ENCODE results near the gene KRTAP10-7. TPM values are rescaled to one million over a fixed set of nuclear protein-coding genes. Genes with fewer than 3 reads are reported as not detected.

KRTAP10-7 gene
- total RNA-seq, 1 donor from 2014 or later = not detected

GRCh38 chr21:44569861-44570517, 30.4 kb upstream of the KRTAP10-7 start:
- H3K9ac ChIP-seq (ENCODE audit: low read length) = no peak overlapping the region
- no peak overlapping the region for H3K27ac ChIP-seq (ENCODE audit: low read depth, low read length)
- H3K4me3 ChIP-seq (ENCODE audit: insufficient read depth, low read depth, low read length) = no peak overlapping the region
- peaks cover 4% of the 10 kb centered on the region for H3K4me1 Mint-ChIP-seq (ENCODE audit: low read depth, unreplicated experiment)
- H3K79me2 ChIP-seq (ENCODE audit: insufficient read depth, low read length) = no peaks in the 10 kb centered on the region
- TF ChIP-seq EZH2 (IDR thresholded peaks at IDR 0.05; ENCODE audit: insufficient read depth, low read length) = no peak
- no peak for TF ChIP-seq CTCF (IDR thresholded peaks at IDR 0.05; ENCODE audit: insufficient read depth, low read depth, low read length)
- peaks cover 17% of the 10 kb centered on the region for H3K9me3 Mint-ChIP-seq (ENCODE audit: unreplicated experiment)
- FAIRE-seq (no peak), DNase-seq (ENCODE audit: low read depth) (no peak)
- H3K4me2 ChIP-seq (ENCODE audit: low read length) = no peak overlapping the region
- peaks cover 6% of the 10 kb centered on the region for H3K36me3 Mint-ChIP-seq (ENCODE audit: low read depth, unreplicated experiment)
- peaks cover 11% of the 10 kb centered on the region for H3K9me3 ChIP-seq (ENCODE audit: insufficient read depth, low read depth, low read length)
- no peak overlapping the region for H3K4me3 Mint-ChIP-seq (ENCODE audit: unreplicated experiment)
- H2AFZ ChIP-seq (ENCODE audit: low read depth, low read length) = no peak overlapping the region
- H3K27me3 Mint-ChIP-seq (ENCODE audit: low read depth, unreplicated experiment) = peaks cover 13% of the 10 kb centered on the region
- H3K27me3 ChIP-seq (ENCODE audit: insufficient read depth, low read length) = no peaks in the 10 kb centered on the region
- no peaks in the 10 kb centered on the region for H3K4me1 ChIP-seq (ENCODE audit: insufficient read depth, low read length)
- no peak overlapping the region for H3K27ac Mint-ChIP-seq (ENCODE audit: unreplicated experiment)
- no peaks in the 10 kb centered on the region for H3K36me3 ChIP-seq (ENCODE audit: insufficient read depth, low read length)
- H4K20me1 ChIP-seq (ENCODE audit: insufficient read depth, low read length) = no peaks in the 10 kb centered on the region

GRCh38 chr21:44571296-44571695, 29.1 kb upstream of the KRTAP10-7 start:
- FAIRE-seq (no peak), DNase-seq (ENCODE audit: low read depth) (no peak)
- Histone ChIP-seq H2AFZ (ENCODE audit: low read depth, low read length) (no peak overlapping the region), H3K4me3 (ENCODE audit: insufficient read depth, low read depth, low read length) (no peak overlapping the region), H3K9ac (ENCODE audit: low read length) (no peak overlapping the region), H4K20me1 (ENCODE audit: insufficient read depth, low read length) (no peaks in the 10 kb centered on the region), H3K36me3 (ENCODE audit: insufficient read depth, low read length) (no peaks in the 10 kb centered on the region), H3K79me2 (ENCODE audit: insufficient read depth, low read length) (no peaks in the 10 kb centered on the region), H3K4me1 (ENCODE audit: insufficient read depth, low read length) (no peaks in the 10 kb centered on the region), H3K27me3 (ENCODE audit: insufficient read depth, low read length) (no peaks in the 10 kb centered on the region), H3K4me2 (ENCODE audit: low read length) (no peak overlapping the region), H3K9me3 (ENCODE audit: insufficient read depth, low read depth, low read length) (peaks cover 11% of the 10 kb centered on the region), H3K27ac (ENCODE audit: low read depth, low read length) (no peak overlapping the region)
- Mint-ChIP-seq H3K4me1 (ENCODE audit: low read depth, unreplicated experiment) (peaks cover 4% of the 10 kb centered on the region), H3K27me3 (ENCODE audit: low read depth, unreplicated experiment) (peaks cover 19% of the 10 kb centered on the region), H3K4me3 (ENCODE audit: unreplicated experiment) (no peak overlapping the region), H3K27ac (ENCODE audit: unreplicated experiment) (no peak overlapping the region), H3K9me3 (ENCODE audit: unreplicated experiment) (peaks cover 20% of the 10 kb centered on the region), H3K36me3 (ENCODE audit: low read depth, unreplicated experiment) (peaks cover 6% of the 10 kb centered on the region)
- no peak for TF ChIP-seq EZH2 (IDR thresholded peaks at IDR 0.05; ENCODE audit: insufficient read depth, low read length)
- no peak for TF ChIP-seq CTCF (IDR thresholded peaks at IDR 0.05; ENCODE audit: insufficient read depth, low read depth, low read length)

All from astrocyte (in vitro differentiated cells and primary cell).